Astrocyte (in vitro differentiated cells and primary cell): ENCODE data around the gene COA5. TPM values are rescaled to one million over a fixed set of nuclear protein-coding genes. Genes with fewer than 3 reads are reported as not detected.

Source experiments
- DNase-seq: peaks from one replicate; pipeline ENCODE4 v3.0.0-alpha.2; 2010; ENCODE audit warnings: low read depth
- FAIRE-seq: peaks from 2 replicates; lab custom pipeline; 2011; peaks lifted over from hg19 to GRCh38; lab: Jason Lieb, UNC
- H2AFZ ChIP-seq: 2 replicates; pipeline ENCODE4 v1.6.0; 2012; ENCODE audit warnings: low read depth, low read length, inconsistent platforms
- H3K27ac ChIP-seq: 2 replicates; pipeline ENCODE4 v1.5.1; 2011; ENCODE audit warnings: low read depth, low read length, inconsistent platforms
- H3K27me3 ChIP-seq: 2 replicates; pipeline ENCODE4 v1.6.0; 2011; ENCODE audit warnings: low read length, inconsistent platforms; ENCODE audit not compliant: insufficient read depth
- H3K36me3 ChIP-seq: 2 replicates; pipeline ENCODE4 v1.5.1; 2011; ENCODE audit warnings: low read length, inconsistent platforms; ENCODE audit not compliant: insufficient read depth
- H3K4me1 ChIP-seq: 2 replicates; pipeline ENCODE4 v1.5.1; 2011; ENCODE audit warnings: low read length, inconsistent platforms; ENCODE audit not compliant: insufficient read depth
- H3K4me2 ChIP-seq: 2 replicates; pipeline ENCODE4 v1.6.0; 2012; ENCODE audit warnings: low read length, inconsistent platforms
- H3K4me3 ChIP-seq: 2 replicates; pipeline ENCODE4 v1.5.1; 2011; ENCODE audit warnings: low read depth, mild to moderate bottlenecking, low read length, inconsistent platforms; ENCODE audit not compliant: insufficient read depth
- H3K79me2 ChIP-seq: 2 replicates; pipeline ENCODE4 v1.6.0; 2012; ENCODE audit warnings: mild to moderate bottlenecking, low read length, inconsistent platforms; ENCODE audit not compliant: insufficient read depth
- H3K9ac ChIP-seq: 2 replicates; pipeline ENCODE4 v1.6.0; 2012; ENCODE audit warnings: mild to moderate bottlenecking, low read length, inconsistent platforms
- H3K9me3 ChIP-seq: 2 replicates; pipeline ENCODE4 v1.5.1; 2012; ENCODE audit warnings: low read depth, mild to moderate bottlenecking, low read length, inconsistent platforms; ENCODE audit not compliant: insufficient read depth
- H4K20me1 ChIP-seq: 2 replicates; pipeline ENCODE4 v1.6.0; 2012; ENCODE audit warnings: low read length, inconsistent platforms; ENCODE audit not compliant: insufficient read depth
- H3K27ac Mint-ChIP-seq: one replicate; pipeline ENCODE4 v1.8.0; 2021; ENCODE audit warnings: mild to moderate bottlenecking, mixed read lengths; ENCODE audit not compliant: unreplicated experiment
- H3K27me3 Mint-ChIP-seq: one replicate; pipeline ENCODE4 v1.8.0; 2021; ENCODE audit warnings: low read depth, mixed read lengths; ENCODE audit not compliant: unreplicated experiment
- H3K36me3 Mint-ChIP-seq: one replicate; pipeline ENCODE4 v1.8.0; 2021; ENCODE audit warnings: low read depth, mixed read lengths; ENCODE audit not compliant: unreplicated experiment
- H3K4me1 Mint-ChIP-seq: one replicate; pipeline ENCODE4 v1.8.0; 2021; ENCODE audit warnings: low read depth, mixed read lengths; ENCODE audit not compliant: unreplicated experiment
- H3K4me3 Mint-ChIP-seq: one replicate; pipeline ENCODE4 v1.8.0; 2021; ENCODE audit warnings: mild to moderate bottlenecking, moderate library complexity, mixed read lengths; ENCODE audit not compliant: unreplicated experiment
- H3K9me3 Mint-ChIP-seq: one replicate; pipeline ENCODE4 v1.8.0; 2021; ENCODE audit warnings: mild to moderate bottlenecking, mixed read lengths; ENCODE audit not compliant: unreplicated experiment
- CTCF ChIP-seq: IDR thresholded peaks from 2 replicates; pipeline ENCODE4 v1.5.1; 2011; ENCODE audit warnings: low read depth, mild to moderate bottlenecking, inconsistent platforms, low read length, moderate library complexity; ENCODE audit not compliant: insufficient read depth
- EZH2 ChIP-seq: IDR thresholded peaks from 2 replicates; pipeline ENCODE4 v1.6.1; 2012; ENCODE audit warnings: mild to moderate bottlenecking, low read length, inconsistent platforms; ENCODE audit not compliant: insufficient read depth
- total RNA-seq: library from RNA; stranded (reverse); gene quantifications from 2 replicates; pipeline ENCODE4 v1.2.1, GENCODE V29; 2021

COA5 gene
- total RNA-seq, 1 donor from 2014 or later: 19.8 TPM

GRCh38 chr2:98554116-98554861 is 54.0 kb downstream of the COA5 start:
- FAIRE-seq: no peak
- no peak overlapping the region for H3K4me3 Mint-ChIP-seq
- Histone ChIP-seq H3K27me3 (no peaks in the 10 kb centered on the region), H3K4me3 (no peak overlapping the region), H3K79me2 (no peaks in the 10 kb centered on the region), H2AFZ (no peak overlapping the region), H3K4me2 (no peak overlapping the region), H3K4me1 (peaks cover 3% of the 10 kb centered on the region), H3K27ac (no peak overlapping the region), H3K9me3 (no peaks in the 10 kb centered on the region), H3K36me3 (peaks cover 6% of the 10 kb centered on the region), H3K9ac (no peak overlapping the region), H4K20me1 (no peaks in the 10 kb centered on the region)
- no peaks in the 10 kb centered on the region for H3K27me3 Mint-ChIP-seq
- H3K4me1 Mint-ChIP-seq: peaks cover 1% of the 10 kb centered on the region
- H3K9me3 Mint-ChIP-seq: no peaks in the 10 kb centered on the region
- H3K27ac Mint-ChIP-seq: no peak overlapping the region
- peaks cover 15% of the 10 kb centered on the region for H3K36me3 Mint-ChIP-seq
- no peak for TF ChIP-seq CTCF
- no peak for TF ChIP-seq EZH2
- DNase-seq: no peak

- Histone ChIP-seq H3K4me3 (no peak overlapping the region), H3K27ac (peak overlapping the region; percentile 19)
These were observed 55.7 kb downstream of the COA5 start for GRCh38 chr2:98552499-98553179.

More at GRCh38 chr2:98552499-98553179, 55.7 kb downstream of the COA5 start:
- no peak overlapping the region for H3K27ac Mint-ChIP-seq
- TF ChIP-seq EZH2 (no peak), CTCF (no peak)
- Histone ChIP-seq H3K9me3 (no peaks in the 10 kb centered on the region), H3K9ac (no peak overlapping the region), H2AFZ (no peak overlapping the region), H3K4me1 (no peaks in the 10 kb centered on the region), H4K20me1 (no peaks in the 10 kb centered on the region), H3K27me3 (no peaks in the 10 kb centered on the region), H3K4me2 (no peak overlapping the region), H3K79me2 (no peaks in the 10 kb centered on the region), H3K36me3 (peaks cover 6% of the 10 kb centered on the region)
- H3K36me3 Mint-ChIP-seq: peaks cover 15% of the 10 kb centered on the region
- DNase-seq (peak; percentile 22), FAIRE-seq (no peak)
- H3K4me1 Mint-ChIP-seq: no peaks in the 10 kb centered on the region
- no peaks in the 10 kb centered on the region for H3K9me3 Mint-ChIP-seq
- H3K27me3 Mint-ChIP-seq: no peaks in the 10 kb centered on the region
- no peak overlapping the region for H3K4me3 Mint-ChIP-seq
